SK-N-MC (cell line): Measurements from ENCODE around the gene GMIP.
"Not testable (repeated sequence)": the region's sequence is repeated elsewhere in the genome, so short reads cannot be mapped to it uniquely, and the experiment has no call there.

Experiments
- EZH2 ChIP-seq: fragments of 200-600 bp; sonication (generic); IDR thresholded peaks from one replicate; pipeline ENCODE4 v1.6.1; 2017; ENCODE audit warnings: antibody characterized with exemption
- FOXP2 ChIP-seq: optimal IDR thresholded peaks from 2 replicates; pipeline ENCODE3; 2011; ENCODE audit warnings: mild to moderate bottlenecking, moderate library complexity; ENCODE audit not compliant: insufficient read depth; ENCODE audit errors: extremely low read length, control extremely low read depth
- POLR2AphosphoS5 ChIP-seq: IDR thresholded peaks from 2 replicates; pipeline ENCODE4 v1.6.1; 2012; ENCODE audit warnings: mild to moderate bottlenecking, low read depth, low read length, borderline replicate concordance

DNA sequence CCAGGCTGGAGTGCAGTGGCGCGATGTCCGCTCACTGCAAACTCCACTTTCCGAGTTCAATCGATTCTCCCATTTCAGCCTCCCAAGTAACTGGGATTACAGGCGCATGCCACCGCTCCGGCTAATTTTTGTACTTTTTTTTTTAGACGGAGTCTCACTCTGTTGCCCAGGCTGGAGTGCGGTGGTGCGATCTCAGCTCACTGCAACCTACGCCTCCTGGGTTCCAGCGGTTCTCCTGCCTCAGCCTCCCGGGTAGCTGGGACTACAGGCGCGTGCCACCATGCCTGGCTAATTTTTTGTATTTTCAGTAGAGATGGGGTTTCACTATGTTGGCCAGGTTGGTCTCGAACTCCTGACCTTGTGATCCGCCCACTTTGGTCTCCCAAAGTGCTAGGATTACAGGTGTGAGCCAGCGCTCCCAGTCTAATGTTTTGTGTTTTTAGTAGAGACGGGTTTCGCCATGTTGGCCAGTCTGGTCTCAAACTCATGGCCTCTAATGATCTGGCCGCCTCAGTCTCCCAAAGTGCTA lies 22.0 kb upstream of the GMIP start:
- TF ChIP-seq POLR2AphosphoS5, EZH2, FOXP2: not testable (repeated sequence)
